Endothelial cell of umbilical vein (primary cell): Measurements from ENCODE around the gene C12orf43. TPM values are rescaled to one million over a fixed set of nuclear protein-coding genes. Genes with fewer than 3 reads are reported as not detected.

ENCODE experiments used
- BruUV-seq: library from RNA; stranded (reverse); fragments of 400-500 nt; replicated peaks from 2 replicates; lab custom pipeline; 2021; lab: Mats Ljungman, UMichigan
- CTCF ChIA-PET: fragments of 300-600, 350-600 bp; sonication (Branson Sonifier 250); formaldehyde crosslinking; loops from one replicate; lab custom pipeline; 2021; ENCODE audit warnings: antibody characterized with exemption, inconsistent platforms; lab: Charles Lee
- POLR2A ChIA-PET: fragments of 300-600, 350-600 bp; sonication (Branson Sonifier 250); formaldehyde crosslinking; loops from one replicate; lab custom pipeline; 2021; ENCODE audit warnings: antibody characterized with exemption, inconsistent platforms; lab: Charles Lee
- DNase-seq: peaks from one replicate; pipeline ENCODE4 v3.0.0-alpha.2; 2011; ENCODE audit warnings: low read depth, low spot score
- FAIRE-seq: peaks from 2 replicates; lab custom pipeline; 2011; peaks lifted over from hg19 to GRCh38; lab: Jason Lieb, UNC
- H2AFZ ChIP-seq: 2 replicates; pipeline ENCODE4 v1.6.0; 2012; ENCODE audit warnings: low read depth, low read length, control low read depth, inconsistent platforms
- H3K27ac ChIP-seq: 2 replicates; pipeline ENCODE4 v1.5.1; 2011; ENCODE audit warnings: low read depth, mild to moderate bottlenecking, control low read depth, low read length, moderate library complexity; ENCODE audit not compliant: insufficient read depth
- H3K27me3 ChIP-seq, 2 experiments: 2 replicates each; pipeline versions ENCODE4 v1.6.0 to v1.6.1; 2011; ENCODE audit warnings: low read length in 2 of 2, mixed read lengths in 1 of 2; ENCODE audit not compliant: control insufficient read depth in 2 of 2, insufficient read depth in 2 of 2
- H3K36me3 ChIP-seq, 2 experiments: 2 replicates in 1 of 2; 3 replicates in 1 of 2; pipeline ENCODE4 v1.5.1; 2011; ENCODE audit warnings: low read length in 2 of 2, mild to moderate bottlenecking in 1 of 2, moderate library complexity in 1 of 2; ENCODE audit not compliant: control insufficient read depth in 2 of 2, insufficient read depth in 2 of 2; ENCODE audit errors: extremely low read depth in 1 of 2
- H3K4me1 ChIP-seq: 3 replicates; pipeline ENCODE4 v1.5.1; 2011; ENCODE audit warnings: mild to moderate bottlenecking, low read length; ENCODE audit not compliant: control insufficient read depth, insufficient read depth; ENCODE audit errors: extremely low read depth
- H3K4me2 ChIP-seq: 2 replicates; pipeline ENCODE4 v1.6.1; 2011; ENCODE audit warnings: low read length, control low read depth, mixed read lengths; ENCODE audit not compliant: insufficient read depth
- H3K4me3 ChIP-seq, 3 experiments: fragments of 200-600 bp in 1 of 3; sonication (generic), shearing (Covaris generic) in 1 of 3; replicated peaks in 1 of 3; 2 replicates each; pipeline ENCODE4 v1.5.1; 2011 to 2016; ENCODE audit warnings: control low read depth in 3 of 3, low read length in 3 of 3, mild to moderate bottlenecking in 2 of 3, inconsistent platforms in 1 of 3, low read depth in 1 of 3, moderate library complexity in 1 of 3; ENCODE audit not compliant: insufficient read depth in 1 of 3
- H3K79me2 ChIP-seq: 2 replicates; pipeline ENCODE4 v1.6.0; 2012; ENCODE audit warnings: low read length, inconsistent platforms; ENCODE audit not compliant: control insufficient read depth, insufficient read depth
- H3K9ac ChIP-seq: replicated peaks from 2 replicates; pipeline ENCODE3; 2011; ENCODE audit warnings: low read length, control low read depth; ENCODE audit not compliant: insufficient read depth; ENCODE audit errors: extremely low read depth
- H3K9me1 ChIP-seq: replicated peaks from 3 replicates; pipeline ENCODE4 v1.6.0; 2011; ENCODE audit warnings: mild to moderate bottlenecking, low read length; ENCODE audit not compliant: control insufficient read depth, insufficient read depth; ENCODE audit errors: extremely low read depth
- H3K9me3 ChIP-seq: replicated peaks from 2 replicates; pipeline ENCODE4 v1.5.1; 2012; ENCODE audit warnings: low read length, inconsistent platforms; ENCODE audit not compliant: control insufficient read depth, insufficient read depth
- H4K20me1 ChIP-seq: replicated peaks from 2 replicates; pipeline ENCODE3; 2011; ENCODE audit warnings: mild to moderate bottlenecking, low read length; ENCODE audit not compliant: control insufficient read depth, insufficient read depth; ENCODE audit errors: extremely low read depth
- EZH2 ChIP-seq: IDR thresholded peaks from 2 replicates; pipeline ENCODE4 v1.6.1; 2012; ENCODE audit warnings: borderline replicate concordance, low read depth, mild to moderate bottlenecking, moderate library complexity, low read length, inconsistent platforms; ENCODE audit not compliant: severe bottlenecking
- FOS ChIP-seq: IDR thresholded peaks from 2 replicates; pipeline ENCODE4 v1.6.1; 2011; ENCODE audit warnings: mild to moderate bottlenecking, low read length, moderate library complexity, borderline replicate concordance; ENCODE audit not compliant: insufficient read depth
- GATA2 ChIP-seq: IDR thresholded peaks from 2 replicates; pipeline ENCODE4 v1.7.0; 2011; ENCODE audit warnings: low read depth, mild to moderate bottlenecking, moderate library complexity, mixed read lengths, low read length; ENCODE audit not compliant: insufficient read length, insufficient read depth
- JUN ChIP-seq: IDR thresholded peaks from 2 replicates; pipeline ENCODE4 v1.6.1; 2011; ENCODE audit warnings: borderline replicate concordance, low read depth; ENCODE audit not compliant: insufficient read length, insufficient read depth
- MYC ChIP-seq: IDR thresholded peaks from one replicate; pipeline ENCODE4 v1.6.1; 2011; ENCODE audit warnings: mild to moderate bottlenecking, low read depth, low read length
- POLR2A ChIP-seq: IDR thresholded peaks from 2 replicates; pipeline ENCODE4 v1.6.1; 2012; ENCODE audit warnings: low read depth, mild to moderate bottlenecking, control low read depth, low read length
- POLR2AphosphoS5 ChIP-seq: IDR thresholded peaks from 2 replicates; pipeline ENCODE4 v1.6.1; 2012; ENCODE audit warnings: low read depth, mild to moderate bottlenecking, control low read depth, low read length, moderate library complexity; ENCODE audit not compliant: insufficient read depth
- dilution Hi-C: fragments of 300-500 bp; cut with MboI; formaldehyde crosslinking; loops from one replicate; pipeline ENCODE4 v1.15.0; 2019; ENCODE audit warnings: low sequenced_read_pairs; ENCODE audit not compliant: extremely low pct_ligation_motif_present
- intact Hi-C: fragments of 100-400 bp; cut with micrococcal nuclease; formaldehyde crosslinking; loops from one replicate; pipeline ENCODE4 v1.10.0; 2022
- polyA plus RNA-seq, 4 experiments: library from polyadenylated mRNA; depleted of rRNA in 3 of 4; stranded (reverse) in 3 of 4; unstranded in 1 of 4; fragments of >200 nt; gene quantifications; 2 replicates each; pipeline versions ENCODE4 v1.2.1 to v1.2.3, GENCODE V29; 2011 to 2012; ENCODE audit warnings: missing spikeins in 1 of 4
- total RNA-seq: library from RNA; stranded (reverse); gene quantifications from 2 replicates; pipeline ENCODE4 v1.2.3, GENCODE V29; 2021
- TF ChIP-seq, protein P1 (sequence below), 2 donors: IDR thresholded peaks; 1 replicate in 1 of 2; 2 replicates in 1 of 2; pipeline ENCODE4 v1.5.1; 2011; ENCODE audit warnings: low read length in 2 of 2, mild to moderate bottlenecking in 2 of 2, moderate library complexity in 2 of 2, control low read depth in 1 of 2, inconsistent platforms in 1 of 2, low read depth in 1 of 2; ENCODE audit not compliant: insufficient read depth in 1 of 2; ENCODE audit errors: extremely low read depth in 1 of 2
- TF ChIP-seq, protein P2 (sequence below): IDR thresholded peaks from 2 replicates; pipeline ENCODE4 v1.6.1; 2011; ENCODE audit not compliant: insufficient read depth, insufficient read length

Gene C12orf43
- total and polyA plus RNA-seq, 2 donors (not counting 3 experiments of a cell fraction or from before 2014, with no cell fraction given): 12.3 to 24.7 TPM

DNA sequence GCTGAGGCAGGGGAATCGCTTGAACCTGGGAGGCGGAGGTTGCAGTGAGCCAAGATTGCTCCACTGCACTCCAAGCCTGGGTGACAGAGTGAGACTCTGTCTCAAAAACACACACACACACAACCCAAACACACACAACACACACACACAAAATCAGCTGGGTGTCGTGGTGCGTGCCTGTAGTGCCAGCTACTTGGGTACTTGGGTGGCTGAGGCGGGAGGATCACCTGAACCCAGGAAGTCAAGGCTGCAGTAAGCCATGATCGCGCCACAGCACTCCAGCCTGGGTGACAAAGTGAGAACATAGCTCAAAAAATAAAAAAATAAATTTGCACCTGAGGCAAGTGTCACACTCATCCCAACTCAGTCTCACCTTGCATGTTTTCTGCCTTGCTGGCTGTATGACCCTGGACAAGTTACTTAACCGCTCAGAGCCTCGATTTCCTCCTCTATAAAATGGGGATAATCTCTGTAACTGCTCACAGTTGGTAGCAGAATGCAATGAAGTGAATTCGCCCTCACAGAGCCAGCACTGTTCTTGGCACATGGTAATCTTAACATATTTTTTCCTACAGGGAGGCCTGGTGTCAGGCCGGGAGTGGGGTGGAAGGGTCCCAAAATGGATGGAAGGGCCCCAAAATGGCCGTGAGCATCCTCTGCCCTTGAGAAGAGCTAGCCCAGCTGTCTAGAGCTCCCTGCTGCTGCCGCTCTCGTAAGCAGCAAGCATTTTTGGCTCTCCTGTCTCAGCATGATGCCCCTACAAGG is 38.6 kb downstream of the C12orf43 start:
- DNase-seq (no peak), FAIRE-seq (no peak)
- no peak overlapping the region for H2AFZ ChIP-seq
- no peak overlapping the region for H3K27ac ChIP-seq
- ChIA-PET POLR2A (no interaction called here), CTCF (interaction anchor here (0.7 kb wide), 3 partner anchors 132 to 328 kb away, joined by 3 to 4 read pairs (median 3); no protein-coding TSS in a partner anchor)
- intact Hi-C loops: no loop called here
- H3K9me1 ChIP-seq: no peaks in the 10 kb centered on the region
- H3K36me3 ChIP-seq: no peaks in the 10 kb centered on the region
- H3K4me2 ChIP-seq: no peak overlapping the region
- no peaks in the 10 kb centered on the region for H4K20me1 ChIP-seq
- H3K9me3 ChIP-seq: no peaks in the 10 kb centered on the region
- H3K9ac ChIP-seq: no peak overlapping the region
- H3K79me2 ChIP-seq: no peaks in the 10 kb centered on the region
- TF ChIP-seq POLR2A: no peak
- TF ChIP-seq JUN: no peak
- TF ChIP-seq, protein P1, sequence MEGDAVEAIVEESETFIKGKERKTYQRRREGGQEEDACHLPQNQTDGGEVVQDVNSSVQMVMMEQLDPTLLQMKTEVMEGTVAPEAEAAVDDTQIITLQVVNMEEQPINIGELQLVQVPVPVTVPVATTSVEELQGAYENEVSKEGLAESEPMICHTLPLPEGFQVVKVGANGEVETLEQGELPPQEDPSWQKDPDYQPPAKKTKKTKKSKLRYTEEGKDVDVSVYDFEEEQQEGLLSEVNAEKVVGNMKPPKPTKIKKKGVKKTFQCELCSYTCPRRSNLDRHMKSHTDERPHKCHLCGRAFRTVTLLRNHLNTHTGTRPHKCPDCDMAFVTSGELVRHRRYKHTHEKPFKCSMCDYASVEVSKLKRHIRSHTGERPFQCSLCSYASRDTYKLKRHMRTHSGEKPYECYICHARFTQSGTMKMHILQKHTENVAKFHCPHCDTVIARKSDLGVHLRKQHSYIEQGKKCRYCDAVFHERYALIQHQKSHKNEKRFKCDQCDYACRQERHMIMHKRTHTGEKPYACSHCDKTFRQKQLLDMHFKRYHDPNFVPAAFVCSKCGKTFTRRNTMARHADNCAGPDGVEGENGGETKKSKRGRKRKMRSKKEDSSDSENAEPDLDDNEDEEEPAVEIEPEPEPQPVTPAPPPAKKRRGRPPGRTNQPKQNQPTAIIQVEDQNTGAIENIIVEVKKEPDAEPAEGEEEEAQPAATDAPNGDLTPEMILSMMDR (IDR thresholded peaks at IDR 0.05; ENCODE audit: extremely low read depth in 1 of 2, insufficient read depth in 1 of 2, low read depth in 1 of 2, low read length in 2 of 2): no peak
- no peak for TF ChIP-seq EZH2
- TF ChIP-seq POLR2AphosphoS5: no peak
- TF ChIP-seq GATA2: no peak
- no peak for TF ChIP-seq MYC
- TF ChIP-seq, protein P2, sequence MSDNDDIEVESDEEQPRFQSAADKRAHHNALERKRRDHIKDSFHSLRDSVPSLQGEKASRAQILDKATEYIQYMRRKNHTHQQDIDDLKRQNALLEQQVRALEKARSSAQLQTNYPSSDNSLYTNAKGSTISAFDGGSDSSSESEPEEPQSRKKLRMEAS: no peak
- no peak for TF ChIP-seq FOS
- H3K4me3 ChIP-seq: no peak overlapping the region
- BruUV-seq: no TSS peak
- no peaks in the 10 kb centered on the region for H3K27me3 ChIP-seq
- dilution Hi-C loops: no loop called here
- no peaks in the 10 kb centered on the region for H3K4me1 ChIP-seq
